HG02798 (cell line): ENCODE measurements around the gene ABHD12.
A peak's percentile ranks its signal among the peaks of the same experiment; 100 is the strongest.

Source experiments
- ATAC-seq: cut with Tn5 transposase; IDR thresholded peaks from one replicate; pipeline ENCODE4 v1.9.1; 2021; ENCODE audit warnings: mild to moderate bottlenecking; ENCODE audit not compliant: unreplicated experiment, poor library complexity

ABHD12 gene

GRCh38 chr20:25293507-25293906, 97.1 kb downstream of the ABHD12 start:
- ATAC-seq: no peak

- ATAC-seq: no peak
These were observed 98.3 kb downstream of the ABHD12 start for GRCh38 chr20:25292176-25292891.

GRCh38 chr20:25291432-25292133, 99.1 kb downstream of the ABHD12 start:
- no peak for ATAC-seq

GRCh38 chr20:25290646-25291431, 99.8 kb downstream of the ABHD12 start:
- no peak for ATAC-seq

GRCh38 chr20:25289886-25290597, 100.6 kb downstream of the ABHD12 start:
- ATAC-seq: no peak

- ATAC-seq: peak; percentile 92
These were observed 102.1 kb downstream of the ABHD12 start for GRCh38 chr20:25288291-25289181.

GRCh38 chr20:25287631-25288290, 102.9 kb downstream of the ABHD12 start:
- ATAC-seq: no peak

GRCh38 chr20:25286917-25287316, 103.7 kb downstream of the ABHD12 start:
- no peak for ATAC-seq

GRCh38 chr20:25285856-25286798, 104.5 kb downstream of the ABHD12 start:
- ATAC-seq: no peak

GRCh38 chr20:25285091-25285647, 105.5 kb downstream of the ABHD12 start:
- no peak for ATAC-seq

- ATAC-seq: no peak
These were observed 106.5 kb downstream of the ABHD12 start for GRCh38 chr20:25284131-25284601.

- ATAC-seq: no peak
These were observed 107.2 kb downstream of the ABHD12 start for GRCh38 chr20:25283221-25283951.

GRCh38 chr20:25282796-25283195, 107.8 kb downstream of the ABHD12 start:
- no peak for ATAC-seq

- ATAC-seq: peak; percentile 21
These were observed 108.4 kb downstream of the ABHD12 start for GRCh38 chr20:25282034-25282781.

- ATAC-seq: peak; percentile 78
These were observed 109.1 kb downstream of the ABHD12 start for GRCh38 chr20:25281541-25281991.
